Measurements from ENCODE around the gene SLC4A11. TPM values are rescaled to one million over a fixed set of nuclear protein-coding genes. Genes with fewer than 3 reads are reported as not detected.

SLC4A11 gene
- total and polyA plus RNA-seq, 2 donors = 0.14 to 4.4 TPM

Other genes starting within 250 kb of the SLC4A11 start
- 0.14 TPM for gene GNRH2, start 195.6 kb downstream of the SLC4A11 start, total RNA-seq
- gene GNRH2, start 195.6 kb downstream of the SLC4A11 start, polyA plus RNA-seq = 0.66 TPM
- 47.5 TPM for gene MRPS26, start 193.1 kb downstream of the SLC4A11 start, total RNA-seq
- gene MRPS26, start 193.1 kb downstream of the SLC4A11 start, polyA plus RNA-seq = 40.5 TPM
- 0.42 TPM for gene OXT, start 167.6 kb downstream of the SLC4A11 start, total RNA-seq
- 3.6 TPM for gene OXT, start 167.6 kb downstream of the SLC4A11 start, polyA plus RNA-seq
- gene AVP, start 154.5 kb downstream of the SLC4A11 start, total RNA-seq = 0.33 TPM
- gene AVP, start 154.5 kb downstream of the SLC4A11 start, polyA plus RNA-seq = 5.2 TPM
- 16.9 TPM for gene FASTKD5, start 79.3 kb downstream of the SLC4A11 start, total RNA-seq
- 11.6 TPM for gene FASTKD5, start 79.3 kb downstream of the SLC4A11 start, polyA plus RNA-seq
- gene UBOX5, start 79.3 kb downstream of the SLC4A11 start, total RNA-seq = 4.6 TPM
- gene UBOX5, start 79.3 kb downstream of the SLC4A11 start, polyA plus RNA-seq = 4.7 TPM
- 1.1 TPM for gene LZTS3, start 65.6 kb downstream of the SLC4A11 start, total RNA-seq
- 4.2 TPM for gene LZTS3, start 65.6 kb downstream of the SLC4A11 start, polyA plus RNA-seq
- gene DDRGK1, start 34.5 kb downstream of the SLC4A11 start, total RNA-seq = 38.4 TPM
- gene DDRGK1, start 34.5 kb downstream of the SLC4A11 start, polyA plus RNA-seq = 42.7 TPM
- gene ITPA, start 29.7 kb downstream of the SLC4A11 start, total RNA-seq = 46.0 TPM
- 141 TPM for gene ITPA, start 29.7 kb downstream of the SLC4A11 start, polyA plus RNA-seq
- 2.8 TPM for gene DNAAF9, start 168.5 kb upstream of the SLC4A11 start, total RNA-seq
- gene DNAAF9, start 168.5 kb upstream of the SLC4A11 start, polyA plus RNA-seq = 6.2 TPM
- 7.4 TPM for gene ATRN, start 231.8 kb upstream of the SLC4A11 start, total RNA-seq
- 4.8 TPM for gene ATRN, start 231.8 kb upstream of the SLC4A11 start, polyA plus RNA-seq